Karpas-422 (cell line): ENCODE results near the gene SIPA1L3. TPM values are rescaled to one million over a fixed set of nuclear protein-coding genes. Genes with fewer than 3 reads are reported as not detected.
"Not testable (repeated sequence)": the region's sequence is repeated elsewhere in the genome, so short reads cannot be mapped to it uniquely, and the experiment has no call there.

ENCODE experiments used
- DNase-seq: peaks from one replicate; pipeline ENCODE4 v3.0.0-alpha.2; 2015
- H2AFZ ChIP-seq: fragments of 200-600 bp; sonication (generic); 2 replicates; pipeline ENCODE4 v1.6.1; 2014; ENCODE audit warnings: antibody characterized with exemption, low read length, mixed read lengths
- H3K27ac ChIP-seq: fragments of 200-600 bp; sonication (generic); 2 replicates; pipeline ENCODE4 v1.5.1; 2014; ENCODE audit warnings: mild to moderate bottlenecking, low read length, moderate library complexity
- H3K27me3 ChIP-seq: fragments of 200-600 bp; sonication (generic); 2 replicates; pipeline ENCODE4 v1.6.1; 2014; ENCODE audit warnings: low read length, mixed read lengths
- H3K36me3 ChIP-seq: fragments of 200-600 bp; sonication (generic); 2 replicates; pipeline ENCODE4 v1.6.1; 2014; ENCODE audit warnings: low read length, mixed read lengths; ENCODE audit not compliant: insufficient read depth
- H3K4me1 ChIP-seq: fragments of 200-600 bp; sonication (generic); 2 replicates; pipeline ENCODE4 v1.6.1; 2014; ENCODE audit warnings: mild to moderate bottlenecking, low read length, mixed read lengths
- H3K4me2 ChIP-seq: fragments of 200-600 bp; sonication (generic); 2 replicates; pipeline ENCODE4 v1.6.1; 2014; ENCODE audit warnings: low read length, low read depth, mild to moderate bottlenecking; ENCODE audit not compliant: poor library complexity, severe bottlenecking
- H3K4me3 ChIP-seq: fragments of 200-600 bp; sonication (generic); 2 replicates; pipeline ENCODE4 v1.5.1; 2014; ENCODE audit warnings: mild to moderate bottlenecking, antibody characterized with exemption, low read length, mixed read lengths
- H3K79me2 ChIP-seq: fragments of 200-600 bp; sonication (generic); 2 replicates; pipeline ENCODE4 v1.6.1; 2014; ENCODE audit warnings: mild to moderate bottlenecking, low read length, mixed read lengths
- H3K9ac ChIP-seq: fragments of 200-600 bp; sonication (generic); 2 replicates; pipeline ENCODE4 v1.6.0; 2014; ENCODE audit warnings: low read length
- H3K9me2 ChIP-seq: fragments of 200-600 bp; sonication (generic), shearing (Covaris generic); replicated peaks from 2 replicates; pipeline ENCODE4 v1.6.0; 2014; ENCODE audit warnings: mild to moderate bottlenecking, low read length, moderate library complexity; ENCODE audit not compliant: insufficient read depth
- H3K9me3 ChIP-seq: fragments of 300-700, 200-600 bp; sonication (generic); 2 replicates; pipeline ENCODE4 v1.6.1; 2014; ENCODE audit warnings: low read length, mixed read lengths
- H4K20me1 ChIP-seq: fragments of 200-600 bp; sonication (generic); 2 replicates; pipeline ENCODE4 v1.6.1; 2014; ENCODE audit warnings: mild to moderate bottlenecking, antibody characterized with exemption, low read length, low read depth; ENCODE audit not compliant: insufficient read depth
- total RNA-seq: library from RNA; depleted of rRNA; stranded (reverse); fragments of >200 nt; shearing (Covaris generic); gene quantifications from 2 replicates; pipeline ENCODE4 v1.2.3, GENCODE V29; 2014; ENCODE audit warnings: low replicate concordance

The SIPA1L3 gene
- total RNA-seq, 1 experiment from 2014 or later, result 88.1 TPM

DNA sequence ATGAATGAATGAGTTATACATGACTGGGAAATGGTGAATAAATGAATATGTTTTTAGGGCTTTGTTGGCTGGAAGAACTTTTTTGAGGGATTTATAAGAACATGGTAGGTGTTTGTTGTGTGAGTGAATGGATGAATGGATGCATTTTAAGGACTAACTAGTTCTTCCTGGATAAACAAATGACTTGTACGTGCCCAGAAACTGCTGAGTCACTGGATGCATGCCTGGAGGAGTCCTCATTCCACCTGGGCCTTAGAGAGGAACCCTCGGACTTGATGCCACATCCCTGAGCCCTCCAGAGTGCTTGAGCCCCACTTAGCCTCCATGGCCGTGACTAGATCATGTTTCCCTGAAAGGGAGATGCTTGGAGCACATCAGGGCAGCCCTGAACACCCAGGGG, 163.6 kb downstream of the SIPA1L3 start:
- no peak overlapping the region; the same call in 1 of the 2 replicates for H3K27ac ChIP-seq
- H3K4me3 ChIP-seq, result no peak overlapping the region
- no peak overlapping the region for H2AFZ ChIP-seq
- peaks cover 23% of the 10 kb centered on the region for H3K4me1 ChIP-seq
- H3K9ac ChIP-seq, result no peak overlapping the region
- DNase-seq, result no peak
- H3K79me2 ChIP-seq, result peaks cover 73% of the 10 kb centered on the region
- H4K20me1 ChIP-seq, result no peaks in the 10 kb centered on the region
- 0 out of 2 replicates have a peak, but pooled peaks cover 4% of the 10 kb centered on the region for H3K36me3 ChIP-seq
- no peak overlapping the region for H3K4me2 ChIP-seq
- H3K27me3 ChIP-seq, result no peaks in the 10 kb centered on the region
- H3K9me3 ChIP-seq, result no peaks in the 10 kb centered on the region
- no peaks in the 10 kb centered on the region for H3K9me2 ChIP-seq

DNA sequence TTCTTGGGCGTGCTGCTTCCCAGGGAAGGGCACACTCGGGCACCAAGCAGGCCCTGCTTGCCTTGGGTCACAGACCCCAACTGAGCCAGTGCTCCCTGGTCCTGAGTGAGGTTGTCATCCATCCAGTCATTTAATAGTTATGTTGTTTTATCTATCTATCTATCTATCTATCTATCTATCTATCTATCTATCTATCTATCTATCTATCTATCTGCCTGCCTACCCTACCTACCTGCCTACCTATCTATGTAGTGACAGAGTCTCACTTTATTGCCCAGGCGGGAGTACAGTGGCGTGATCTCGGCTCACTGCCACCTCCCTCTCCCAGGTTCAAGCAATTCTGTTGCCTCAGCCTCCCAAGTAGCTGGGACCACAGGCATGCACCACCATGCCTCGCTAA, 164.0 kb downstream of the SIPA1L3 start:
- H3K27me3 ChIP-seq, DNase-seq, H3K27ac ChIP-seq, H3K4me3 ChIP-seq, H4K20me1 ChIP-seq, H3K4me2 ChIP-seq, H3K9me2 ChIP-seq, H2AFZ ChIP-seq, H3K36me3 ChIP-seq, H3K9me3 ChIP-seq, H3K9ac ChIP-seq: not testable (repeated sequence)
- peaks cover 72% of the 10 kb centered on the region for H3K79me2 ChIP-seq
- peaks cover 26% of the 10 kb centered on the region for H3K4me1 ChIP-seq

DNA sequence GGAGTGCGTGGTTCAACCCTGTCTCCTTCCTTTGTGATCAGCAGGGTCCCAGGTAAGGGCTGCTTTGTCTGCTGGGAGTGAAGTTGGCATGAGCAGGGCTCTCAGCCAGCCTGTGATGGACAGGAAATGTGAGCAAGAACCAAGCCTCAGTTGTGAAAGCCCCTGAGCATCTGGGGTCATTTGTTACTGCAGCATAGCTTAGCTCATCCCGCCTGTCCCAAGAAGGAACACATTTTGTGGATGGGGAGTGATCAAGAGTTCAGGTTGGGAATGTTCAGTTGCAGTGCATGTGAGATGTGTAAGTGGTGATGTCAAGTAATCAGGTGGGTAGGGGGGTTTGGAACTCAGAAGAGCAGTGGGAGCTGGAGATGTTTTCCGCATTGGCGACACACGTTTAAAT, 164.6 kb downstream of the SIPA1L3 start:
- H4K20me1 ChIP-seq, result no peaks in the 10 kb centered on the region
- no peak overlapping the region; the same call in 1 of the 2 replicates for H3K27ac ChIP-seq
- no peak overlapping the region for H2AFZ ChIP-seq
- H3K4me1 ChIP-seq, result peaks cover 30% of the 10 kb centered on the region
- no peak overlapping the region for H3K4me2 ChIP-seq
- no peaks in the 10 kb centered on the region for H3K9me2 ChIP-seq
- no peak overlapping the region for H3K9ac ChIP-seq
- no peak overlapping the region for H3K4me3 ChIP-seq
- H3K9me3 ChIP-seq, result no peaks in the 10 kb centered on the region
- H3K36me3 ChIP-seq, result 0 out of 2 replicates have a peak, but pooled peaks cover 4% of the 10 kb centered on the region
- DNase-seq, result no peak
- peaks cover 67% of the 10 kb centered on the region for H3K79me2 ChIP-seq
- H3K27me3 ChIP-seq, result no peaks in the 10 kb centered on the region

DNA sequence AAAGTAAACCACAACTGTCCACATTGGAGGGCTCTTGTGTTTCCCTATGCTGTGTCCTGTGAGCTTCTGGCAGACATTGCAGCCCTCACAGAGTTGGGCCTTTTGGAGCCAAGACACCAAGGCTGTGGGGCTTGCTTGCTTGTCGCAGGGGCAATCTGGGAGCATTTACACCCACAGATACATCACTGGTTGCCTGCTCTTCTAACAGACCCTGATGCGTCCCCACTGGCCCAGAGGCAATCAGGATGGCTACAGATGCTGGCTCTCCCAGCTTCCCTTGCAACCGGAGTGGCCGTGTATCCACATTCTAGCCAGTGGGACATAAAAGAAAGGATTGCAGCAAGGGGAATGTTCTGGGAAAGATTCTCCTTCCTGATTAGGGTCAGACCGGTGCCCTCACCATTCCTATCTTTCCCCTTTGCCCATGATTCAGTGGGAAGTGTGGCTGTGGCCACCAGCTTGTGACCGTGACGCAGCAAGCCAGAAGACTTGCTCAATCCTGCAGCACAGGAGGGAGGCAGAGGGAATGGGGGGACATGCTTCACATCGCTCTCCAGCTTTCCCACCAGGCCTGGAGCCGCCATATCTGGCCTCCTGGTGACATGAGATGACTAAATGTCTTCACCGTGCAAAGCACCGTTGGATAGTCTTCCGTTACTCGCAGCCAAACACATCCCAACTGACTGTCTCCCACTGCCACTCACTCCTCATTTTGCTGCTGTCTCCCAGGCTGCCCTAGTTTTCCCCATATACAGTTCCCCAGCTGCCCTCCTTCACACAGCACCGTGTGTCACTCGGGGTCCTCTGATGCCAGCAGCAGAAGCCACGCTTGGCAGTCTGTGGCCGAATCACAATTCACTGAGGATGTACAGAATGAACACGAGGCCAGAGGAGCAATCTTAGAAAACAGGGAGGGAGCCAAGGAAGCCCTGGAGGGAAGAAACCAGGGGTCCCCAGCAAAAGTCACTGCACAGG, 166.1 kb downstream of the SIPA1L3 start:
- Histone ChIP-seq H3K27me3 (no peaks in the 10 kb centered on the region), H4K20me1 (no peaks in the 10 kb centered on the region), H2AFZ (no peak overlapping the region), H3K9ac (no peak overlapping the region), H3K27ac (peak overlapping the region; percentile 87; the same call in 1 of the 2 replicates), H3K9me3 (no peaks in the 10 kb centered on the region), H3K4me1 (peaks cover 42% of the 10 kb centered on the region), H3K9me2 (no peaks in the 10 kb centered on the region), H3K36me3 (0 out of 2 replicates have a peak, but pooled peaks cover 4% of the 10 kb centered on the region), H3K79me2 (peaks cover 74% of the 10 kb centered on the region), H3K4me2 (no peak overlapping the region), H3K4me3 (no peak overlapping the region)
- no peak for DNase-seq

DNA sequence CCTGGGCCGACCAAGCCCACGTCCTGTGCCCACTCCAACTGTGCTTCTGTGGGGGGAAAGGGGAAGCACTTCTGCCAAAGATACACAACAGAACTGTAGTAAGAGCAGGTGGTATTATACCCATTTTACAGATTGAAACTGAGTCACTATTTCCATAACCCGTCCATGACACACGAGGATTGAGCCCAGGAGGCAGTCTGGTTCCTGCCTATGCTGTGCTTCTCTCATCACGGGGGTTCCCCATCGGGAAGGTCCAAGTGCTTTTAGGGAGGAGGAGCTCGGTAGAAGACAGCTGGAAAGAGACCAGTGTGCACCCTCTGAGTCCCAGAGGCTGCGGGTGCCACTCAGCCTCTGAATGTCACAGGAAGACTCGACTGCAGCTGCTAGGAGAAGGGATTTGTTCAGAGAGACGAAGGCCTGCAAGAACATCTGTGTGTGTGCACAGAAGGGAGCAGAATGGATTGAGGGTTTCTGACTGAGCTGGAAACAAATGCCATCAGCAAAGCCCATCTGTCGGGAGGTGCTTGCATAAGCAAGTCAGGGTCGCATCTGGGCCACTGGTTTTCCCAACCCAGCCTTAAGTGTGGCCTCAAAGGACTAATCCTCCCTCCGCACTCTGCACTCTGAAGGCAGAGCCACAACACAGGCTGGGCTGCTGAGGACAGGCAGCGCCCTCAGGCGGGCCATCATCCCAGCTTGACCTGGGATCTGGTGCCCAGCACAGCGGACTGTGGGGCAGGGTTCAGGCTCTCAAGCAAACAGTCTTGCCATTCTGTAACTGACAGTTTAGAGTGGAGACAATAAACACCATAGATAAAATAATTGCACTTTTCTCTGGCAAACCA, 167.1 kb downstream of the SIPA1L3 start:
- H3K9me3 ChIP-seq, result no peaks in the 10 kb centered on the region
- H4K20me1 ChIP-seq, result no peaks in the 10 kb centered on the region

DNA sequence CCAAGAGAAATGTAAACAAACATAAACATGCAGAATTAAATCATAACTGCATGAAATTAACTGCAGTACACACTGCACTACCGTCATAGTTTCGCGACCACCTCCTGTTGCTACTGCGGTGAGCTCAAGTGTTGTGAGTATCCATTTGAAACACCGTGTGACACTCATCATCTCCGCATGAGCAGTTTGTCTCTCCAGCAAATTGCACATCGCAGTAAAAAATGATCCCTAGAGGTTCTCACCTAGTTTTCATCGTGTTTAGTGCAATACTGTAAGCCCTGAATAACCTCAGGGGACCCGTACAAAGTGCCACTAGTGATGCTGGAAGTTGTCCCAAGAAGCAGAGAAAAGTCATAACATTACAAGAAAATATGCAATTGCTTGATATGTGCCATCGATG, 169.3 kb downstream of the SIPA1L3 start:
- Histone ChIP-seq H3K4me2 (peak overlapping the region; percentile 46), H3K9me3 (no peaks in the 10 kb centered on the region), H3K9ac (no peak overlapping the region), H4K20me1 (no peaks in the 10 kb centered on the region), H2AFZ (no peak overlapping the region), H3K27ac (peak overlapping the region; percentile 87), H3K9me2 (no peaks in the 10 kb centered on the region), H3K27me3 (no peaks in the 10 kb centered on the region), H3K36me3 (peaks cover 4% of the 10 kb centered on the region; the same call in 1 of the 2 replicates), H3K79me2 (peaks cover 77% of the 10 kb centered on the region), H3K4me1 (peaks cover 65% of the 10 kb centered on the region), H3K4me3 (peak overlapping the region; percentile 2; the same call in 1 of the 2 replicates)
- peak; percentile 93 for DNase-seq

More for the DNA sequence above, 167.1 kb downstream of the SIPA1L3 start:
- Histone ChIP-seq H3K9ac (no peak overlapping the region), H3K4me1 (peaks cover 52% of the 10 kb centered on the region), H3K79me2 (peaks cover 74% of the 10 kb centered on the region), H3K27me3 (no peaks in the 10 kb centered on the region), H3K4me2 (no peak overlapping the region), H3K4me3 (no peak overlapping the region), H3K27ac (peak overlapping the region; percentile 87), H2AFZ (no peak overlapping the region), H3K9me2 (no peaks in the 10 kb centered on the region), H3K36me3 (0 out of 2 replicates have a peak, but pooled peaks cover 4% of the 10 kb centered on the region)
- DNase-seq, result no peak

DNA sequence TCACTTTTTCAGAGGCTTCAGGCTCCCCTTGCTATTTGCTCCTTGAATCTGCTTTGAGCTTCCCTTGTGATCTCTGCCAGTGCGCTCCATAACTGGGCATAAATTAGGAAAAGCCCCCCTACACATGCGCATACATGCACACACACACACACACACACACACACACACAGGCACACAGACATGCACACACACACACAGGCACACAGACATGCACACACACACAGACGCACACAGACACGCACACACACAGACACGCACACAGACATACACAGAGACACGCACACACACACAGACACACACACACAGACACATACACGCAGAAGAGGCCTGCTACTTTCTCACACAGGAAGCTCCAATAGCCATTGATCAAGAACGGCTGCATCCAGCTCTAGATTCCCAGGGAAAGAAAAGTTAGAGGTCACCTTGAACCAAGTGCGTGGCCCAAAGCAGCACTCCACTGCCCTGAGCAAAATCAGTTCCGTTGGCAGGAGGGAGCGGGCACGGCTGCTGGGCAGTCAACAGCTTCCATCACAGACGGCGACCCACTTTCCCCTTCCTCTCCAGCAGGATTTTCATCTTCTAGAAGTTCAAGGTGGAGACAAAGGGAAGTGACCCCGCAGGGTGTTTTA, 171.4 kb downstream of the SIPA1L3 start:
- H4K20me1 ChIP-seq, result no peaks in the 10 kb centered on the region
- peaks cover 65% of the 10 kb centered on the region for H3K4me1 ChIP-seq
- no peaks in the 10 kb centered on the region for H3K27me3 ChIP-seq
- H3K79me2 ChIP-seq, result peaks cover 61% of the 10 kb centered on the region
- H3K27ac ChIP-seq, result peak overlapping the region; percentile 25; the same call in 1 of the 2 replicates
- no peaks in the 10 kb centered on the region for H3K9me2 ChIP-seq
- H3K9ac ChIP-seq, result no peak overlapping the region
- no peak overlapping the region for H3K4me2 ChIP-seq
- H3K4me3 ChIP-seq, result no peak overlapping the region
- DNase-seq, result no peak
- no peaks in the 10 kb centered on the region for H3K9me3 ChIP-seq
- H3K36me3 ChIP-seq, result peaks cover 6% of the 10 kb centered on the region
- no peak overlapping the region for H2AFZ ChIP-seq
